H9 (cell line): ENCODE data around the gene C13orf42. TPM values are rescaled to one million over a fixed set of nuclear protein-coding genes. Genes with fewer than 3 reads are reported as not detected.

Experiments
- DNase-seq: peaks from one replicate; pipeline ENCODE4 v3.0.0-alpha.2; 2017
- H2AFZ ChIP-seq: one replicate; pipeline ENCODE4 v1.6.1; 2013; ENCODE audit warnings: mild to moderate bottlenecking, low read length, control low read depth, moderate library complexity
- H2AK5ac ChIP-seq: 2 replicates; pipeline ENCODE4 v1.6.1; 2013; ENCODE audit warnings: low read length, control low read depth, mixed read lengths; ENCODE audit not compliant: insufficient read length
- H2BK120ac ChIP-seq: one replicate; pipeline ENCODE4 v1.6.1; 2013; ENCODE audit warnings: low read depth, mild to moderate bottlenecking, low read length, control low read depth, inconsistent platforms; ENCODE audit not compliant: poor library complexity, severe bottlenecking
- H2BK12ac ChIP-seq: 2 replicates; pipeline ENCODE4 v1.6.1; 2013; ENCODE audit warnings: low read length, control low read depth, mixed read lengths, low read depth; ENCODE audit not compliant: insufficient read length
- H2BK15ac ChIP-seq: 2 replicates; pipeline ENCODE4 v1.6.1; 2013; ENCODE audit warnings: low read depth, low read length, control low read depth
- H2BK20ac ChIP-seq: one replicate; pipeline ENCODE4 v1.6.1; 2013; ENCODE audit warnings: low read depth, mild to moderate bottlenecking, low read length, control low read depth, inconsistent platforms; ENCODE audit not compliant: poor library complexity, severe bottlenecking
- H2BK5ac ChIP-seq: 2 replicates; pipeline ENCODE4 v1.6.1; 2013; ENCODE audit warnings: low read length, control low read depth, mixed read lengths; ENCODE audit not compliant: insufficient read length
- H3K14ac ChIP-seq: 2 replicates; pipeline ENCODE4 v1.6.1; 2013; ENCODE audit warnings: low read length, control low read depth; ENCODE audit not compliant: insufficient read depth
- H3K18ac ChIP-seq: 2 replicates; pipeline ENCODE4 v1.6.1; 2013; ENCODE audit warnings: low read depth, mild to moderate bottlenecking, mixed read lengths, low read length, control low read depth; ENCODE audit not compliant: insufficient read length
- H3K23ac ChIP-seq: 2 replicates; pipeline ENCODE4 v1.6.1; 2013; ENCODE audit warnings: low read length, control low read depth, mixed read lengths, low read depth; ENCODE audit not compliant: insufficient read length
- H3K23me2 ChIP-seq: 2 replicates; pipeline ENCODE4 v1.6.1; 2013; ENCODE audit warnings: low read depth, mild to moderate bottlenecking, mixed read lengths, low read length, control low read depth; ENCODE audit not compliant: insufficient read length, poor library complexity, severe bottlenecking
- H3K27ac ChIP-seq: 2 replicates; pipeline ENCODE4 v1.5.1; 2013; ENCODE audit warnings: low read length, control low read depth, mixed read lengths, low read depth; ENCODE audit not compliant: insufficient read length
- H3K27me3 ChIP-seq: 2 replicates; pipeline ENCODE4 v1.6.1; 2013; ENCODE audit warnings: low read length, control low read depth, inconsistent platforms; ENCODE audit not compliant: insufficient read depth
- H3K4ac ChIP-seq: 2 replicates; pipeline ENCODE4 v1.6.1; 2013; ENCODE audit warnings: low read depth, mild to moderate bottlenecking, control low read depth, inconsistent platforms, low read length, moderate library complexity
- H3K4me1 ChIP-seq: 2 replicates; pipeline ENCODE4 v1.6.1; 2013; ENCODE audit warnings: low read length, control low read depth, inconsistent platforms; ENCODE audit not compliant: insufficient read depth
- H3K4me2 ChIP-seq: 2 replicates; pipeline ENCODE4 v1.6.1; 2013; ENCODE audit warnings: low read length, control low read depth, mixed read lengths; ENCODE audit not compliant: insufficient read length, insufficient read depth
- H3K56ac ChIP-seq: 2 replicates; pipeline ENCODE4 v1.6.1; 2013; ENCODE audit warnings: low read depth, mild to moderate bottlenecking, mixed read lengths, low read length, control low read depth; ENCODE audit not compliant: insufficient read length
- H3K79me1 ChIP-seq: 2 replicates; pipeline ENCODE4 v1.6.1; 2013; ENCODE audit warnings: low read depth, mild to moderate bottlenecking, moderate library complexity, low read length, control low read depth, inconsistent platforms; ENCODE audit not compliant: insufficient read depth, poor library complexity, severe bottlenecking
- H3K79me2 ChIP-seq: 2 replicates; pipeline ENCODE4 v1.6.1; 2013; ENCODE audit warnings: low read length, control low read depth, inconsistent platforms; ENCODE audit not compliant: insufficient read depth
- H3K9ac ChIP-seq: 2 replicates; pipeline ENCODE4 v1.6.1; 2013; ENCODE audit warnings: low read length, control low read depth, mixed read lengths; ENCODE audit not compliant: insufficient read length; ENCODE audit errors: extremely low read depth
- H3K9me3 ChIP-seq: one replicate; pipeline ENCODE4 v1.6.1; 2013; ENCODE audit warnings: low read depth, low read length, inconsistent platforms; ENCODE audit not compliant: control insufficient read depth
- H3T11ph ChIP-seq: one replicate; pipeline ENCODE4 v1.6.1; 2013; ENCODE audit warnings: mild to moderate bottlenecking, low read length, control low read depth, inconsistent platforms
- H4K20me1 ChIP-seq: one replicate; pipeline ENCODE4 v1.6.1; 2013; ENCODE audit not compliant: control insufficient read depth, insufficient read length, insufficient read depth
- H4K5ac ChIP-seq: 2 replicates; pipeline ENCODE4 v1.6.1; 2013; ENCODE audit warnings: low read depth, mild to moderate bottlenecking, mixed read lengths, low read length, control low read depth; ENCODE audit not compliant: insufficient read length
- H4K8ac ChIP-seq: replicated peaks from 2 replicates; pipeline ENCODE4 v1.6.1; 2013; ENCODE audit warnings: low read length, control low read depth, mixed read lengths, low read depth; ENCODE audit not compliant: insufficient read length
- H4K91ac ChIP-seq: 2 replicates; pipeline ENCODE4 v1.6.1; 2013; ENCODE audit warnings: low read depth, mild to moderate bottlenecking, moderate library complexity, mixed read lengths, low read length, control low read depth; ENCODE audit not compliant: insufficient read length
- H3K27ac Mint-ChIP-seq, 3 experiments: 2 replicates in 2 of 3; 3 replicates in 1 of 3; pipeline ENCODE4 v1.8.0; 2020 to 2021; ENCODE audit warnings: mixed read lengths in 3 of 3, mild to moderate bottlenecking in 1 of 3, moderate library complexity in 1 of 3
- H3K27me3 Mint-ChIP-seq: 2 replicates; pipeline ENCODE4 v1.8.0; 2021; ENCODE audit warnings: low read depth, mild to moderate bottlenecking, moderate library complexity, mixed read lengths
- H3K36me3 Mint-ChIP-seq, 3 experiments: 2 replicates in 2 of 3; 3 replicates in 1 of 3; pipeline ENCODE4 v1.8.0; 2020 to 2021; ENCODE audit warnings: low read depth in 3 of 3, mixed read lengths in 3 of 3; ENCODE audit not compliant: insufficient read depth in 1 of 3
- H3K4me1 Mint-ChIP-seq, 2 experiments: 2 replicates each; pipeline ENCODE4 v1.8.0; 2020; ENCODE audit warnings: mixed read lengths in 2 of 2
- H3K4me3 Mint-ChIP-seq, 2 experiments: 2 replicates in 1 of 2; 3 replicates in 1 of 2; pipeline ENCODE4 v1.8.0; 2020 to 2021; ENCODE audit warnings: mild to moderate bottlenecking in 2 of 2, mixed read lengths in 2 of 2, moderate library complexity in 1 of 2
- H3K9me3 Mint-ChIP-seq, 2 experiments: 2 replicates in 1 of 2; 3 replicates in 1 of 2; pipeline ENCODE4 v1.8.0; 2020; ENCODE audit warnings: mild to moderate bottlenecking in 2 of 2, mixed read lengths in 2 of 2, moderate library complexity in 1 of 2
- WGBS: extraction: QIAGEN DNeasy Blood & Tissue Kit; methylation state at CpG from one replicate; pipeline ENCODE4 v1.1.7; 2013; ENCODE audit warnings: missing lambda C conversion rate, low lambda C conversion rate, mixed read lengths; ENCODE audit not compliant: insufficient read length; ENCODE audit errors: extremely low coverage; 5-methylcytosine and 5-hydroxymethylcytosine counted together
- total RNA-seq: library from RNA; stranded (reverse); gene quantifications from 2 replicates; pipeline ENCODE4 v1.2.1, GENCODE V29; 2021
- TF ChIP-seq, protein P1 (sequence below): fragments of 200-600 bp; sonication (generic); conservative IDR thresholded peaks from 3 replicates; pipeline ENCODE4 v1.8.0; 2021; ENCODE audit warnings: antibody characterized with exemption, mild to moderate bottlenecking

C13orf42 gene
- total RNA-seq, 1 experiment from 2014 or later = 16.5 TPM

DNA sequence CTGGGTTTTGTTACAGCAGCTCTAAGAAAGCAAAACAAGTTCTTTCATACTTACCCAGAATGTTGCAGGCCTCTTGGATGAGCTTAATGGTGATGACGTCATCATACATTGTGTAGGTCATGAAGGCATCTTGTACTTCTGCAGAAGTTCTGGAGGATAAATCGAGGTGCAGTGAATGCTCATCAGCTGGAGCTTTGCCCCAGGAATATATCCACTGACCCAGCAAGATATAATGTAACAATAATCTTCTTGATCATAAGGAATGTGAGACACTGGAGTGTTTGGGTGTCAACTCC, 63.0 kb downstream of the C13orf42 start:
- Histone ChIP-seq H2AFZ (no peak overlapping the region), H3K79me1 (no peaks in the 10 kb centered on the region), H4K8ac (no peak overlapping the region), H4K20me1 (no peaks in the 10 kb centered on the region), H3K18ac (no peak overlapping the region), H3K23me2 (no peaks in the 10 kb centered on the region), H3K14ac (no peak overlapping the region), H3K9ac (no peak overlapping the region), H2AK5ac (no peak overlapping the region), H3K79me2 (no peaks in the 10 kb centered on the region), H3K27ac (no peak overlapping the region), H2BK5ac (no peak overlapping the region), H3K4ac (no peak overlapping the region), H3T11ph (no peak overlapping the region), H3K9me3 (no peaks in the 10 kb centered on the region), H2BK120ac (no peak overlapping the region), H2BK15ac (no peak overlapping the region), H2BK12ac (no peak overlapping the region), H3K4me2 (no peak overlapping the region), H3K56ac (no peak overlapping the region), H3K4me1 (no peaks in the 10 kb centered on the region), H2BK20ac (no peak overlapping the region), H4K91ac (no peak overlapping the region), H3K23ac (no peak overlapping the region), H3K27me3 (0 out of 2 replicates have a peak, but pooled peaks cover 3% of the 10 kb centered on the region), H4K5ac (no peak overlapping the region)
- TF ChIP-seq, protein P1, sequence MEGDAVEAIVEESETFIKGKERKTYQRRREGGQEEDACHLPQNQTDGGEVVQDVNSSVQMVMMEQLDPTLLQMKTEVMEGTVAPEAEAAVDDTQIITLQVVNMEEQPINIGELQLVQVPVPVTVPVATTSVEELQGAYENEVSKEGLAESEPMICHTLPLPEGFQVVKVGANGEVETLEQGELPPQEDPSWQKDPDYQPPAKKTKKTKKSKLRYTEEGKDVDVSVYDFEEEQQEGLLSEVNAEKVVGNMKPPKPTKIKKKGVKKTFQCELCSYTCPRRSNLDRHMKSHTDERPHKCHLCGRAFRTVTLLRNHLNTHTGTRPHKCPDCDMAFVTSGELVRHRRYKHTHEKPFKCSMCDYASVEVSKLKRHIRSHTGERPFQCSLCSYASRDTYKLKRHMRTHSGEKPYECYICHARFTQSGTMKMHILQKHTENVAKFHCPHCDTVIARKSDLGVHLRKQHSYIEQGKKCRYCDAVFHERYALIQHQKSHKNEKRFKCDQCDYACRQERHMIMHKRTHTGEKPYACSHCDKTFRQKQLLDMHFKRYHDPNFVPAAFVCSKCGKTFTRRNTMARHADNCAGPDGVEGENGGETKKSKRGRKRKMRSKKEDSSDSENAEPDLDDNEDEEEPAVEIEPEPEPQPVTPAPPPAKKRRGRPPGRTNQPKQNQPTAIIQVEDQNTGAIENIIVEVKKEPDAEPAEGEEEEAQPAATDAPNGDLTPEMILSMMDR = no peak
- Mint-ChIP-seq H3K27me3 (no peaks in the 10 kb centered on the region; the same call in 1 of the 2 replicates), H3K27ac (no peak overlapping the region), H3K4me3 (no peak overlapping the region), H3K36me3 (no peaks in the 10 kb centered on the region; a peak in 1 of 7 replicates), H3K4me1 (peaks cover 3 to 12% of the 10 kb centered on the region in 2 experiments; a peak in 3 of 4 replicates), H3K9me3 (no peaks in the 10 kb centered on the region)
- WGBS = no CpG with 5 or more reads among the region's 2 CpGs
- no peak for DNase-seq
